Measurements from ENCODE around the gene MITF.

Gene MITF

DNA sequence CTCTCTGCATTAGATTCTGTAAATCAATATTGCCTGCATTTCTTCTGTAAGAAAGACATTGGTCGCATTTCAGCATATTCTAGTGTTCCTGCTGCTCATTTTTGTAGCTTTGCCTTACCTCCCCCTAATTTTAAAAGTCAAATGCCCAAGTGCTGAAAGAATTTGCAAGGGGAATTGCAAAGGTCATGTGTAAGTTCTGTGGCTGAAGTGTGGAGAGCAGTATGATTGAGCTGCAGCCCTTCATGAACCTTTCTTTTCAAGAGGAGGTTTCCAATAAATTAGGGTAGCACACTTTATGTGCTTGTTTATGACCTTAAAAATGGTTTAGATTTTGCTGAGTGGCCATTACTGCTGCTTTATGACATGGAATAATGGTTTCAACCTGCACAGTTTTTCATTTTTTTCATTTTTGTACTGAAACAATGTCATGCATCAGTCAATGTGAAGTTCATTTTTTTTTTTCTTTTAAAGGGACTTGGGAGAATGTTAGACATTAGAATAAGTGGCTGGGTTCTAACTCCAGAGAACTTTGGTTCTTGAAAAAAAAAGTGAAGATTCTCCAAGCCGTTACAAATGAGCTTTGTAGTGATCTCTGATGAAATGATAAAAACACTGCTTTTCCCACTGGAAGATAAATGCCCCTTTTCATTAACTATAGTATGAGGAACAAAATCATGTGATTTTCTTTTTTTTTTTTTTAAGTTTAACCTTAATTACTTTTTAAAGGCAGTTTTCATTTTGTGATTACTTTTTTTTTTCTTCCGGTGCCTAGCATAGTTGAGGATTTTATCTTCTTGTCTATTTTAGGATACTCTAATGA, 99.6 kb downstream of the MITF start:
- DNase-seq = no peak
- Mint-ChIP-seq H3K4me1 (ENCODE audit: low read depth) (no peaks in the 10 kb centered on the region), H3K27me3 (no peaks in the 10 kb centered on the region)

DNA sequence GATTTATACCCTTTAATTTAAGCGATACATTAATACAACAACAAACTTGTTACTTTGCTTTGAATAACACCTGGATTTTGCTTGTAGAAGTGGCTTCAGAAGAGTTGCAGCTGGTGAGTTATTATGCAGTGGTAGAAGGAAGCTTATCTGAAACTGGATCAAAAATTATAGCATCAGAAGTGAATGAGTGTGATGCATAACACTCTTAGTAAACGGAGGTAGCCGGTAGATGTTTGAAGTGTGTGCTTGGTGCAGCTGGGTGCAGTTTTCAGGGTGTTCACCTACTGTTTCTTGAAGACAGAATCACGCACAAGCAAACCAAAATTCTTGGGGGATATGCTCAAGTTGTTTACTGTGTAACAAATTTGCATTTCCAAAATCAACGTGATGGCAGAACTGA, 103.1 kb downstream of the MITF start:
- Mint-ChIP-seq H3K27me3 (no peaks in the 10 kb centered on the region), H3K27ac (no peak overlapping the region), H3K4me3 (no peak overlapping the region), H3K36me3 (ENCODE audit: low read depth) (no peaks in the 10 kb centered on the region), H3K4me1 (ENCODE audit: low read depth) (no peaks in the 10 kb centered on the region), H3K9me3 (no peaks in the 10 kb centered on the region)
- DNase-seq = no peak

More for the DNA sequence above, 99.6 kb downstream of the MITF start:
- Mint-ChIP-seq H3K4me3 (no peak overlapping the region), H3K27ac (no peak overlapping the region), H3K36me3 (ENCODE audit: low read depth) (no peaks in the 10 kb centered on the region), H3K9me3 (peaks cover 10% of the 10 kb centered on the region)

DNA sequence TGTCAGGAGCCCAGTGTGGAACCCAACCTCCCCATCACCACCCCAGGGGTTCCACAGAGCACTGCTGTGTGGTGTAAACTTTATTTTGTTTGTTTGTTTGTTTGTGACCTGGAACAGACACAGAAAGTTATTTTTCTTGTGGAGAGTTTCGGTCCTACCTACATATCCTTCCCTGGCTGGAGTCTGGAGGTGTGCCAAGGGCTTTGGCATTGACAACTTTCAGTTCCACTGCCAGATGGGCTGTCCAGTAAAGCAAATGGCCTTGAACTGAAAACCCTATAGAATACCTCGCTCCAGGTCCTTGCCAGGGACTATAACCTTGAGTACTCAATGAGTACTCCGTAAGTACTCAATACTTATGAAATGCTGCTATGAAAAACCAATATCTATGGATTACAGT, 103.5 kb downstream of the MITF start:
- no peak overlapping the region for H3K27ac Mint-ChIP-seq
- H3K36me3 Mint-ChIP-seq (ENCODE audit: low read depth) = no peaks in the 10 kb centered on the region
- DNase-seq = no peak
- no peaks in the 10 kb centered on the region for H3K27me3 Mint-ChIP-seq
- no peaks in the 10 kb centered on the region for H3K9me3 Mint-ChIP-seq
- H3K4me1 Mint-ChIP-seq (ENCODE audit: low read depth) = no peaks in the 10 kb centered on the region
- no peak overlapping the region for H3K4me3 Mint-ChIP-seq

DNA sequence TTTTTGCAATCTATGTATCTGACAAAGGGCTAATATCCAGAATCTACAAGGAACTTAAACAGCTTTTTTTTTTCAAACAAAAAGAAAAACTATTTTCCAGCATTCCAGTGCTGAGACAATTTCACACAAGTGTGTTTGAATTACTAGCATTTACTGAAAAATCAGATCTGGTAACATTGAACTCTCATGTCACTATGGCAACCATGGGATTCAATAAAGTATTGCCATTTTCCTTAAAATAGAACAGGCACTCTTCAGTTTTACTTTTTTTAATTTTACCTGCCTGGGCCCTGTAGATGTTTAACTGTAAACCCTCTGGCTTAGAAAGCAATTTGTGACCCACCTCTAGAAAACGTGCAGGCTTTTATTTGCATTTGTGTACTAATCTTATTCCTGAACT, 105.4 kb downstream of the MITF start:
- Mint-ChIP-seq H3K27ac (no peak overlapping the region), H3K4me3 (no peak overlapping the region), H3K27me3 (no peaks in the 10 kb centered on the region), H3K36me3 (ENCODE audit: low read depth) (no peaks in the 10 kb centered on the region), H3K9me3 (peaks cover 3% of the 10 kb centered on the region), H3K4me1 (ENCODE audit: low read depth) (no peaks in the 10 kb centered on the region)
- no peak for DNase-seq

DNA sequence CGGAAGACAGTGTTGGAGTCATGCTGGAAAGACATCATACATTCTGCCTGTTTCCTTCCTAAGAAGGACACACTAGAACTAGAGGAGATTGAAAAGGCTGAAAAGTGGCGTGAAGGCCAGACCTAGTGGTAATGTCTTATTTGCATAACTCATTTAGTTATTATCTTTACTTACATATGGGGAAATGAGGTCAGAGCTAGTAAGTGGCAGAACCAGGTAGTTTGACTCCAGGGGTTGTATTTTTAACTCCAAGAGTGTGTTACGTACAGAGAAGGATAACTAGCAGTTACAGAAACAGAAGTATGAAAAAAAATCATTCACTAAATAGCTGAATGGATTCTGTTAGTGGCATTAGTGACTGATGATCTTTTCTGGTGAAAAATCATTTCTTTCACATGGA, 108.0 kb downstream of the MITF start:
- H3K36me3 Mint-ChIP-seq (ENCODE audit: low read depth) = no peaks in the 10 kb centered on the region
- H3K27ac Mint-ChIP-seq = no peak overlapping the region
- no peak for DNase-seq
- no peaks in the 10 kb centered on the region for H3K27me3 Mint-ChIP-seq
- H3K4me1 Mint-ChIP-seq (ENCODE audit: low read depth) = no peaks in the 10 kb centered on the region
- H3K4me3 Mint-ChIP-seq = no peak overlapping the region
- peaks cover 3% of the 10 kb centered on the region for H3K9me3 Mint-ChIP-seq

DNA sequence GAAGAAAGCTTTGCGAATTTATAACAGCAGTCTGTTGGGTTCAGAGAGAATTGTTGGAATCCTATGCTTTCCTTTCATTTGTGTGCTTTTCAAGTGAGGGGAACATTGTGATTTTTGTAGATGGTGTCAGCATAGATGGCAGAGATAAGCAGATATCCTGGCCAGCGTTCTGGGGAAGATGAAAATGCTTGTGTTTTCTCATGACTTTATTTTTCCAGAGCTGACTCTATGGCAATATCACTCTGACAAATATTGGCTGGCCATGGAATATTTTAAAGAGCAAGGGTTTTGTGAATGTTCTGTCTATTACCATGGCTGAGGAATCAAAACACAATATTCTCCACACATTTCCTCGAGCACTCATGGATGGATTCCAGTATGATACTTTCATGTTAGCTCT, 108.8 kb downstream of the MITF start:
- peaks cover 3% of the 10 kb centered on the region for H3K9me3 Mint-ChIP-seq
- no peak overlapping the region for H3K27ac Mint-ChIP-seq
- no peaks in the 10 kb centered on the region for H3K4me1 Mint-ChIP-seq (ENCODE audit: low read depth)
- no peaks in the 10 kb centered on the region for H3K36me3 Mint-ChIP-seq (ENCODE audit: low read depth)
- H3K4me3 Mint-ChIP-seq = no peak overlapping the region
- DNase-seq = no peak
- no peaks in the 10 kb centered on the region for H3K27me3 Mint-ChIP-seq

DNA sequence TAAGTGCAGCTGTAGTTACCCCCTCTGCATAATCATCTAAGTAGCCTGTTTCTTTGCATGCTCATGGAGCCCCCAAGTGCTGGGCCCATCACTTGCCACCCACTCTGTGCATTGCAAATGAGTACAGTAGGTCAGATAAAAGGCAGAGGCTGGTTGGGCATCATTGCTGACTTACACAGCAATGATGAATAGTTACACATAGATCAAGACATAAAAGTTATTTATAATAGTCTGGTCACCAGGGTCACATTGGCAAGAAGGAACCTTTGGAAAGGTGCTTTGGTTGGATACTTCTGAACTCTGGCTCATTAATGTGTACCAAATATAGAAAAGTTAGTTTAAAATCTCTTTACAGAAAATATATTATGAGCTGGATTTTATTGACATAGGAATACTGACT, 111.6 kb downstream of the MITF start:
- H3K36me3 Mint-ChIP-seq (ENCODE audit: low read depth) = no peaks in the 10 kb centered on the region

DNA sequence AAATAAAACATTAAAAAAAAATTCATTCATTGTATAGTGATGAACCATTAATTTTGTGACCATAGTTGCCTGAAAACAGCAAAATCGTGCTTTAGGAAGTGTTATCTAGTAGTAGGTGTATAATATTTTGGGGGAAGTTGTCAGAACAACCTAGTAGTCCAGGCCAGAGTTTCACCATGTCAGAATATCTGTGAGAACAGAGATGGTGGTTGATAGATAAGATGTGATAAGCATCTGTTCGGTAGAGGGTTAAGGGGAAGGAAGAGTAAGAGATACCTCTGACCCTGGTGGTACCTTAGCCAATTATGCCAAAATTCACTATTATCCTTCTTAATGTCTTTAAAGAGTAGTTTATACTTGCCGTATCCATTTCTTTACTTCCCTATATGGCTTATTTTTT, 113.8 kb downstream of the MITF start:
- DNase-seq = no peak
- no peaks in the 10 kb centered on the region for H3K27me3 Mint-ChIP-seq
- H3K9me3 Mint-ChIP-seq = peaks cover 3% of the 10 kb centered on the region
- H3K36me3 Mint-ChIP-seq (ENCODE audit: low read depth) = no peaks in the 10 kb centered on the region
- no peak overlapping the region for H3K27ac Mint-ChIP-seq
- no peak overlapping the region for H3K4me3 Mint-ChIP-seq
- H3K4me1 Mint-ChIP-seq (ENCODE audit: low read depth) = no peaks in the 10 kb centered on the region

More for the DNA sequence above, 111.6 kb downstream of the MITF start:
- Mint-ChIP-seq H3K4me1 (ENCODE audit: low read depth) (no peaks in the 10 kb centered on the region), H3K27ac (no peak overlapping the region), H3K27me3 (no peaks in the 10 kb centered on the region), H3K9me3 (peaks cover 3% of the 10 kb centered on the region), H3K4me3 (no peak overlapping the region)
- DNase-seq = no peak

DNA sequence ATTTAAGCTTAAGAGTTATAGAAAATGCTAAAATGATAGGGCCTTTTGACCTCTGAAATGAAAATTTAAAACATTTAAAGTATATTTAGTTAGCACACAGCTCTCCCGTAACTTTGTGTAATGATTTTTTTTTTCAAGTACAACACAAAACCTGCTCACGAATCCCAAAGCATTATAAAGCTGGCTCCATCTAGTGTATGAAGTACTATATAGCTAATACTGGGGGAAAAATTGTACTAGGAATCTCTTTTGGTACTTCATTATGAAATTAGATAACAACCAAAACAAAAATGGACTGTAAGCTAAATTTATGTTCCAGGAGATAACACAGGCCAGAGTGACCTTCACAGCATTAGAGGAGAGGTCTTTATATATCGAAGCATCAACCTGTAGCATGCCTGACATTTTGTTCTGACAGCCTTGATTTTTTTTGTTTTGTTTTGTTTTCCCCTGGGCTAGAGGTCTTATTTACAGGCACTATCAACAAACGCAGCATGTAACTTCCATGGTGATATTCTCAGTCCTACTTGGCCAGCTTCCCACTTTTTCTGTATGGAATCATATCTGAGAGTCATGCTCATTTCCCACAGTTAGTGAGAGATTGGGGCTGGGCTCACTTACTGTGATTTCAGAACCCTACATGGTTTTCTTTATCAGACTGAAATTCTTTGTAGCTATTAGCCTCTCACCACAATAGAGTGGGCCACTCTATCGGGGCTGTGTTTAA, 116.3 kb downstream of the MITF start:
- Mint-ChIP-seq H3K9me3 (no peaks in the 10 kb centered on the region), H3K4me3 (no peak overlapping the region), H3K27ac (no peak overlapping the region), H3K4me1 (ENCODE audit: low read depth) (no peaks in the 10 kb centered on the region), H3K27me3 (no peaks in the 10 kb centered on the region), H3K36me3 (ENCODE audit: low read depth) (no peaks in the 10 kb centered on the region)
- DNase-seq = no peak

DNA sequence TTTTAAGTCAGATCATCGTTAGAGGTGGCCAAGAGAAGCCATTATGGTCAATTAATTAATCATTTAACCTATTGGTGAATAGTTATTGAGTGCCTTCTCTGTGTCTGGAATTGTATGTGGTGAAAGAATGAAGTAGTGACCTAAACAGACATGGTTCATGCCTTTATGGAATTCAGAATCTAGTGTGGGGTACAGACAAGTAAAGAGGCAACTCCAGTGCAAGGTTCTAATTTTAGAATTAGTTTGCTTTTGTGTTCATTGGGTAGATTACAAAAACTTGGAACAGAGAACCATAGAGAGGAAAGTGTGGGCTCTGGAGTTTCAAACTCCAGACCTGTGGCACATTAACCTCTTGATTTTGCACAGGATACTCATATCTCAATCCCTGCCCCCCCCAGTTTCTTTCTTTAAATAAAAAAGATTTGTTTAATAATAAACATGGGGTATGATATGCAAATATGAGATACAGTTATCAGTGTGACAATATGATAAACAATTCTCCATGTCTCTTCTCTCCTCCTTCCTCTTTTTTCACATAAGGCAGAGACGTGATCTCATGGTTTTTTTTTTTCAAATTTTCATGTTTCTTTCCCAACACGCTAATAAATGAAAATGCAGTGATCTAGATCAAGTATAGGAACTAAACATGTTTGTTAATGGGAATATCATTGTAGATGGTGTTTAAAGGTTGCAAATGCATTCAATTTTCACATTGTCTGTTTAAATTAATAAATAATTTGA, 117.9 kb downstream of the MITF start:
- H3K4me3 Mint-ChIP-seq = no peak overlapping the region
- DNase-seq = no peak
- no peaks in the 10 kb centered on the region for H3K27me3 Mint-ChIP-seq
- no peaks in the 10 kb centered on the region for H3K36me3 Mint-ChIP-seq (ENCODE audit: low read depth)
- no peak overlapping the region for H3K27ac Mint-ChIP-seq
- H3K9me3 Mint-ChIP-seq = no peaks in the 10 kb centered on the region
- H3K4me1 Mint-ChIP-seq (ENCODE audit: low read depth) = no peaks in the 10 kb centered on the region

DNA sequence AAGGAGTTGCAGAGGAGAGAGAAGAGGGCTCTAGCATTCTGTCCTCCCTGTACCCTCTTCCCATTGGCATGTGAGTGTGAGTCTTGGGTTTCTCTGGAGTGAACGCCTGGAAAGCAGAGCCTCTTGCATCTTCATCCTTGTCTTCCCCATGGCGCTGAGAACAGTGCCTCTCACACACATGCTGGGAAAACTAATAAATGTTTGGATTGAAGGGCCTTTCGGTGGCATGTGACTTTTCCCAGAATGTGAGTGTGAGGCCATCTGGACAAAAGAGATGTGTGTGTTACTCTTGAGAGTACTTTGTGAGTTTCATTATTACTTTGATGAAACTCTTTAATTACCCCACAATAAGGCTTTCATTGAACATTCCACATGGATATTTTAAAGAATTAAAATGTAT, 122.3 kb downstream of the MITF start:
- H3K9me3 Mint-ChIP-seq = no peaks in the 10 kb centered on the region
- no peak overlapping the region for H3K4me3 Mint-ChIP-seq
- H3K27me3 Mint-ChIP-seq = peaks cover 3% of the 10 kb centered on the region
- no peak overlapping the region for H3K27ac Mint-ChIP-seq
- no peak for DNase-seq
- no peaks in the 10 kb centered on the region for H3K36me3 Mint-ChIP-seq (ENCODE audit: low read depth)
- no peaks in the 10 kb centered on the region for H3K4me1 Mint-ChIP-seq (ENCODE audit: low read depth)

DNA sequence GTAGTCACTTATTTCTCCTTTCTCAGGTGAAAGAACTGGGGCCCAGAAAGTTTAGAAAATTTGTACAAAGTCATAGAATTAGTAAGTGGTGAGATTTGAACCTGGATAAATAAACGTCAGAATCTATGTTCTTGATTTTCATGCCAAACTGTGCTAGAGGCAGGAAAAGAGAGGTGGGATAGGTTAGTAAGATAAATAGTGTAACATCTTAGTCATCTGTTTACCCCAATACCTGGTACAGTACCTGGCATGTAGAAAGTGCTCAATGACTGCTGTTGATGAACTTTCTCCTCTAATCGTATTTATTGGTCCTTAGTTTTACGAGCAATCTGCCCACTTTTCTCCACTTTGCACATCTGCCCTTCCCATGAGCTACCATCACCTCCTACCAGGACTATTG, 124.9 kb downstream of the MITF start:
- H3K27me3 Mint-ChIP-seq = peaks cover 3% of the 10 kb centered on the region
- H3K36me3 Mint-ChIP-seq (ENCODE audit: low read depth) = no peaks in the 10 kb centered on the region
- no peak overlapping the region for H3K27ac Mint-ChIP-seq
- H3K4me1 Mint-ChIP-seq (ENCODE audit: low read depth) = no peaks in the 10 kb centered on the region
- no peaks in the 10 kb centered on the region for H3K9me3 Mint-ChIP-seq
- no peak overlapping the region for H3K4me3 Mint-ChIP-seq
- no peak for DNase-seq

DNA sequence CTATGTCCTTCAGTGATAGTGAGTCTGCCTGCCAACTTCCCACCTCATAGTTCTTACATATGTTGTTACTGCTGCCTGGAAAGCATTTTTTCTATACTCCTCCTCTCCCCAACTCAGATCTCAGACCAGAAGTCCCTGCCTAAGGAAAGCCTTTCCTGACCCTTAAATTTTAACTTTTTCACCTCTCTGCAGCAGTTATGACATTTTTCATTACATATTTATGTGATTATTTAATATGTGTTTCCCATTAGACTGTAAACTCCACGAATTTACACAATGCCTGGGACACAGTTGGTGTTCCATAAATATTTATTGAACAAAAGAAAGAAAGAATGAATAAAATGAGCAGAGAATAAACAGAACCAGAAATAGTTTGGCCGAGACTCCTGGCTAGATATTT, 125.5 kb downstream of the MITF start:
- H3K4me1 Mint-ChIP-seq (ENCODE audit: low read depth) = no peaks in the 10 kb centered on the region
- DNase-seq = no peak
- H3K4me3 Mint-ChIP-seq = no peak overlapping the region
- no peaks in the 10 kb centered on the region for H3K36me3 Mint-ChIP-seq (ENCODE audit: low read depth)
- H3K27me3 Mint-ChIP-seq = peaks cover 3% of the 10 kb centered on the region
- H3K27ac Mint-ChIP-seq = no peak overlapping the region
- no peaks in the 10 kb centered on the region for H3K9me3 Mint-ChIP-seq

DNA sequence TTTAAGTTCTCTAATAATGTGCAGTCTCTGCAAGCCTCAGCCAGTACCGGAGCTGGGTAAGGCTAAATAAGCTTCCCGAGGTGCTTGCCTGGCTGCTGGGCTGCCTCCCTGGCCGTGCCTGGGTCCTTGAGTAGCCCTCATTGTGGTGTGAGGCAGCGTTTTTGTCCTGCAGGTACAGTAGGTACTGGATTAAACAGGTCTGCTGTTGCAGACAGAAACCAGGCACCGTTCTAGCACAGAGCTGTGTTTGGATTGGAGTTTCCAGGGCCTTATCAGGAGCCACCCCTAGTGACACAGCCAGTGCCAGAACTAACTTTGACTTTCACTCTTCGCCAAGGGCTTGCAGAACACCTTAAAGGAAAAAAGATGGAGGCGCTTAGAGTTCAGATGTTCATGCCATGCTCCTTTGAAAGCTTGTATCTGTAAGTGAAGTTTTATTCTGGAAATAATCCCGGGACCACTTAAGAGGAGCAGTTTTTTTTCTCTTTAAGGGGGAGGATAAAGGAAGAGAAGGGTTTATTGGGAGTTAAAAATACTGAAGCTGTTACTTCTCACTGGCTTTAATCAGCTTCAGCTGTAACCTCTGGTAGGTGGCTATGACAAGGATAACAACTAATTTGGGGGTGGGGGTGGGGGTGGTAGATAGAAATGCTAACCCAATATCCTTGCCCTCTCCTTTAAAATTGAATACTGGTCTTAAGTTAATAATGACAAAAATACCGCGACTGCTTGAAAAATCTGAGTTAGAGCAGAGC, 126.8 kb downstream of the MITF start:
- peaks cover 3% of the 10 kb centered on the region for H3K27me3 Mint-ChIP-seq
- no peaks in the 10 kb centered on the region for H3K4me1 Mint-ChIP-seq (ENCODE audit: low read depth)
- H3K27ac Mint-ChIP-seq = no peak overlapping the region
- H3K9me3 Mint-ChIP-seq = no peaks in the 10 kb centered on the region
- no peak for DNase-seq
- no peaks in the 10 kb centered on the region for H3K36me3 Mint-ChIP-seq (ENCODE audit: low read depth)
- no peak overlapping the region for H3K4me3 Mint-ChIP-seq

Data from activated T-cell treated with anti-CD3 and anti-CD28 coated beads, Interleukin-2, amount 50 U/mL, for 24 hours (primary cell).